ENCODE data around the gene DYNLRB1. TPM values are rescaled to one million over a fixed set of nuclear protein-coding genes. Genes with fewer than 3 reads are reported as not detected.

Gene DYNLRB1
- total and polyA plus RNA-seq, 4 donors, result 15.8 to 66.9 (median 44.8) TPM

DNA sequence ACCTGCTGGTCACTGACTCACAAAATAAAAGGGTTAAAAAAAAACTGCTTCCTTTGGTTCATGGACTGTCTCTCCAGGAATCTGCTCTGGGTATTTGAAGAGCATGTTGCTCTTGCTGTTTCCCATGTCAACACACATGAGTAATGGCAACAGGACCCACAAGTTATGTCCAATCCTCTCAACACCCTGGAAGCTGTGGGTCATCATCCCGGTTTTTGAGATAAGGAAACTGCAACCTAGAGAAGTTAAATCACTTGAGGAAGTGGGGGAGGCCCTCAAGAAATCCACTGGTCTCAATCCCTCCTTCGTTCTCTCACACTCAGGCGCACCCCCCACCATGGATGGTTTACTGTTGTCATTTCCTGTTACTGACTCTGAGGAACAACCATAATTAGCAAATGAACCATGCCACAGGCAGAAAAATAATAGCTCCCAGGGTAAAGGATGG is 54.7 kb downstream of the DYNLRB1 start:
- no peak overlapping the region for H3K27ac ChIP-seq (ENCODE audit: low read depth in 1 of 2, low read length in 2 of 2)
- TF ChIP-seq, protein P1, sequence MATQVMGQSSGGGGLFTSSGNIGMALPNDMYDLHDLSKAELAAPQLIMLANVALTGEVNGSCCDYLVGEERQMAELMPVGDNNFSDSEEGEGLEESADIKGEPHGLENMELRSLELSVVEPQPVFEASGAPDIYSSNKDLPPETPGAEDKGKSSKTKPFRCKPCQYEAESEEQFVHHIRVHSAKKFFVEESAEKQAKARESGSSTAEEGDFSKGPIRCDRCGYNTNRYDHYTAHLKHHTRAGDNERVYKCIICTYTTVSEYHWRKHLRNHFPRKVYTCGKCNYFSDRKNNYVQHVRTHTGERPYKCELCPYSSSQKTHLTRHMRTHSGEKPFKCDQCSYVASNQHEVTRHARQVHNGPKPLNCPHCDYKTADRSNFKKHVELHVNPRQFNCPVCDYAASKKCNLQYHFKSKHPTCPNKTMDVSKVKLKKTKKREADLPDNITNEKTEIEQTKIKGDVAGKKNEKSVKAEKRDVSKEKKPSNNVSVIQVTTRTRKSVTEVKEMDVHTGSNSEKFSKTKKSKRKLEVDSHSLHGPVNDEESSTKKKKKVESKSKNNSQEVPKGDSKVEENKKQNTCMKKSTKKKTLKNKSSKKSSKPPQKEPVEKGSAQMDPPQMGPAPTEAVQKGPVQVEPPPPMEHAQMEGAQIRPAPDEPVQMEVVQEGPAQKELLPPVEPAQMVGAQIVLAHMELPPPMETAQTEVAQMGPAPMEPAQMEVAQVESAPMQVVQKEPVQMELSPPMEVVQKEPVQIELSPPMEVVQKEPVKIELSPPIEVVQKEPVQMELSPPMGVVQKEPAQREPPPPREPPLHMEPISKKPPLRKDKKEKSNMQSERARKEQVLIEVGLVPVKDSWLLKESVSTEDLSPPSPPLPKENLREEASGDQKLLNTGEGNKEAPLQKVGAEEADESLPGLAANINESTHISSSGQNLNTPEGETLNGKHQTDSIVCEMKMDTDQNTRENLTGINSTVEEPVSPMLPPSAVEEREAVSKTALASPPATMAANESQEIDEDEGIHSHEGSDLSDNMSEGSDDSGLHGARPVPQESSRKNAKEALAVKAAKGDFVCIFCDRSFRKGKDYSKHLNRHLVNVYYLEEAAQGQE (IDR thresholded peaks at IDR 0.05), result no peak
- TF ChIP-seq TAF1 (conservative IDR thresholded peaks at IDR 0.05) (no peak), HNF4G (IDR thresholded peaks at IDR 0.05) (no peak), MAX (IDR thresholded peaks at IDR 0.05) (no peak), NR2F2 (IDR thresholded peaks at IDR 0.05) (no peak), HNF4A (conservative IDR thresholded peaks at IDR 0.05) (no peak), CTCF (IDR thresholded peaks at IDR 0.05; ENCODE audit: low read depth, low read length, missing input control) (no peak)
- H3K9me3 ChIP-seq (ENCODE audit: control insufficient read depth in 4 of 4, low read length in 3 of 4), result no peaks in the 10 kb centered on the region
- no peak overlapping the region for H3K4me3 ChIP-seq (ENCODE audit: low read depth in 1 of 3, low read length in 3 of 3)
- H3K4me1 ChIP-seq (ENCODE audit: control insufficient read depth in 4 of 4, insufficient read depth in 4 of 4, low read length in 3 of 4), result no peaks in the 10 kb centered on the region
- no peak overlapping the region for H3K9ac ChIP-seq (ENCODE audit: low read depth in 1 of 2, low read length in 2 of 2)
- peaks cover 0 to 13% (median 1%) of the 10 kb centered on the region in 4 donors for H3K36me3 ChIP-seq (ENCODE audit: control insufficient read depth in 4 of 4, insufficient read depth in 3 of 4, low read depth in 1 of 4, low read length in 3 of 4)
- H3K27me3 ChIP-seq (ENCODE audit: control insufficient read depth in 4 of 4, insufficient read depth in 4 of 4, low read length in 3 of 4), result no peaks in the 10 kb centered on the region
- no peak for DNase-seq (ENCODE audit: low spot score)
- WGBS, result 63% methylated on average over 3 of the region's 3 CpGs

DNA sequence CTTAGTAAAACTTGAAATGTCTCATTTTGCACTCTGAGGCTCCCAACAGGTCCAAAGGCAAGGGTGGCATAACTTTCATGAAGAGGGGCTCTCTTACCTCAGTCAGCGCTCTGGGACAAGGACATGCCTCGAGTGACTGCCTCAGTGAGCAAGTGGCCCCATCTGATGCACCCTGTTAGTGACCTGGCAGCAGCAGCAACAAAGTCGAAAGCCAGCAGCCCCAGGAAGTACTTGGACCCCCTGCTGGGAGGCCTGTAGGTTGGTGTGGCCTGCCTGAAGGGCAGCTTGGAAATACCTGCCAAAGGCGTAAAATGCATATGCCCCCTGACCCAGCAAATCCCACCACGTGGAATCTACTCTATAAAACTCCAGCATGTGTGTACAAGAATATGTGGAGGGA is 55.5 kb downstream of the DYNLRB1 start:
- WGBS, result 92% methylated on average over 5 of the region's 5 CpGs
- H3K27me3 ChIP-seq (ENCODE audit: control insufficient read depth in 4 of 4, insufficient read depth in 4 of 4, low read length in 3 of 4), result no peaks in the 10 kb centered on the region
- H3K4me1 ChIP-seq (ENCODE audit: control insufficient read depth in 4 of 4, insufficient read depth in 4 of 4, low read length in 3 of 4), result no peaks in the 10 kb centered on the region
- no peak overlapping the region for H3K27ac ChIP-seq (ENCODE audit: low read depth in 1 of 2, low read length in 2 of 2)
- TF ChIP-seq NR2F2 (IDR thresholded peaks at IDR 0.05) (no peak), SP1 (IDR thresholded peaks at IDR 0.05) (no peak)
- no peak overlapping the region for H3K9ac ChIP-seq (ENCODE audit: low read depth in 1 of 2, low read length in 2 of 2)
- DNase-seq (ENCODE audit: low spot score), result no peak
- peaks cover 0 to 13% (median 1%) of the 10 kb centered on the region in 4 donors for H3K36me3 ChIP-seq (ENCODE audit: control insufficient read depth in 4 of 4, insufficient read depth in 3 of 4, low read depth in 1 of 4, low read length in 3 of 4)
- no peaks in the 10 kb centered on the region for H3K9me3 ChIP-seq (ENCODE audit: control insufficient read depth in 4 of 4, low read length in 3 of 4)
- H3K4me3 ChIP-seq (ENCODE audit: low read depth in 1 of 3, low read length in 3 of 3), result no peak overlapping the region

GRCh38 chr20:34573541-34574300 is 57.5 kb downstream of the DYNLRB1 start:
- Histone ChIP-seq H3K9ac (ENCODE audit: low read depth in 1 of 2, low read length in 2 of 2) (no peak overlapping the region), H3K4me3 (ENCODE audit: low read depth in 1 of 3, low read length in 3 of 3) (no peak overlapping the region), H3K27ac (ENCODE audit: low read depth in 1 of 2, low read length in 2 of 2) (no peak overlapping the region), H3K4me1 (ENCODE audit: control insufficient read depth in 4 of 4, insufficient read depth in 4 of 4, low read length in 3 of 4) (no peaks in the 10 kb centered on the region), H3K36me3 (ENCODE audit: control insufficient read depth in 4 of 4, insufficient read depth in 3 of 4, low read depth in 1 of 4, low read length in 3 of 4) (peaks cover 0 to 13% (median 0%) of the 10 kb centered on the region in 4 donors), H3K27me3 (ENCODE audit: control insufficient read depth in 4 of 4, insufficient read depth in 4 of 4, low read length in 3 of 4) (no peaks in the 10 kb centered on the region), H3K9me3 (ENCODE audit: control insufficient read depth in 4 of 4, low read length in 3 of 4) (no peaks in the 10 kb centered on the region)
- no peak for DNase-seq (ENCODE audit: low spot score)
- 96% methylated on average over 7 of the region's 7 CpGs for WGBS
- TF ChIP-seq YY1 (IDR thresholded peaks at IDR 0.05) (no peak), FOXA1 (IDR thresholded peaks at IDR 0.05) (no peak), NR2F2 (IDR thresholded peaks at IDR 0.05) (no peak), MAX (IDR thresholded peaks at IDR 0.05) (no peak), FOXA2 (IDR thresholded peaks at IDR 0.05) (no peak), SP1 (IDR thresholded peaks at IDR 0.05) (no peak), RXRA (IDR thresholded peaks at IDR 0.05) (no peak), EGR1 (IDR thresholded peaks at IDR 0.05; ENCODE audit: low read depth in 2 of 2) (no peak)
- TF ChIP-seq, protein P1 (IDR thresholded peaks at IDR 0.05), result no peak
- TF ChIP-seq, protein P2, sequence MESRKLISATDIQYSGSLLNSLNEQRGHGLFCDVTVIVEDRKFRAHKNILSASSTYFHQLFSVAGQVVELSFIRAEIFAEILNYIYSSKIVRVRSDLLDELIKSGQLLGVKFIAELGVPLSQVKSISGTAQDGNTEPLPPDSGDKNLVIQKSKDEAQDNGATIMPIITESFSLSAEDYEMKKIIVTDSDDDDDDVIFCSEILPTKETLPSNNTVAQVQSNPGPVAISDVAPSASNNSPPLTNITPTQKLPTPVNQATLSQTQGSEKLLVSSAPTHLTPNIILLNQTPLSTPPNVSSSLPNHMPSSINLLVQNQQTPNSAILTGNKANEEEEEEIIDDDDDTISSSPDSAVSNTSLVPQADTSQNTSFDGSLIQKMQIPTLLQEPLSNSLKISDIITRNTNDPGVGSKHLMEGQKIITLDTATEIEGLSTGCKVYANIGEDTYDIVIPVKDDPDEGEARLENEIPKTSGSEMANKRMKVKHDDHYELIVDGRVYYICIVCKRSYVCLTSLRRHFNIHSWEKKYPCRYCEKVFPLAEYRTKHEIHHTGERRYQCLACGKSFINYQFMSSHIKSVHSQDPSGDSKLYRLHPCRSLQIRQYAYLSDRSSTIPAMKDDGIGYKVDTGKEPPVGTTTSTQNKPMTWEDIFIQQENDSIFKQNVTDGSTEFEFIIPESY (IDR thresholded peaks at IDR 0.05), result no peak
